Tibial nerve (tissue), 4 donors: ENCODE measurements around the gene TRIM49C.
"Not testable (repeated sequence)": the region's sequence is repeated elsewhere in the genome, so short reads cannot be mapped to it uniquely, and the experiment has no call there.

Experiments
- EP300 ChIP-seq, 2 donors: sonication (generic); formaldehyde crosslinking; IDR thresholded peaks; one replicate each; pipeline ENCODE4 v1.6.1; 2017; ENCODE audit warnings: antibody characterized with exemption in 2 of 2, mild to moderate bottlenecking in 1 of 2
- POLR2A ChIP-seq, 2 donors: fragments of 450-650 bp; IDR thresholded peaks; one replicate each; pipeline ENCODE4 v1.6.1; 2017; ENCODE audit warnings: antibody characterized with exemption in 2 of 2, mild to moderate bottlenecking in 2 of 2, moderate library complexity in 2 of 2
- TF ChIP-seq, protein P1 (sequence below), 5 experiments: fragments of 200-600 bp in 3 of 5; fragments of 450-650 bp in 2 of 5; sonication (generic) in 3 of 5; IDR thresholded peaks; one replicate each; pipeline ENCODE4 v1.5.1; 2016 to 2019; ENCODE audit warnings: antibody characterized with exemption in 5 of 5, mild to moderate bottlenecking in 3 of 5, moderate library complexity in 2 of 5

DNA sequence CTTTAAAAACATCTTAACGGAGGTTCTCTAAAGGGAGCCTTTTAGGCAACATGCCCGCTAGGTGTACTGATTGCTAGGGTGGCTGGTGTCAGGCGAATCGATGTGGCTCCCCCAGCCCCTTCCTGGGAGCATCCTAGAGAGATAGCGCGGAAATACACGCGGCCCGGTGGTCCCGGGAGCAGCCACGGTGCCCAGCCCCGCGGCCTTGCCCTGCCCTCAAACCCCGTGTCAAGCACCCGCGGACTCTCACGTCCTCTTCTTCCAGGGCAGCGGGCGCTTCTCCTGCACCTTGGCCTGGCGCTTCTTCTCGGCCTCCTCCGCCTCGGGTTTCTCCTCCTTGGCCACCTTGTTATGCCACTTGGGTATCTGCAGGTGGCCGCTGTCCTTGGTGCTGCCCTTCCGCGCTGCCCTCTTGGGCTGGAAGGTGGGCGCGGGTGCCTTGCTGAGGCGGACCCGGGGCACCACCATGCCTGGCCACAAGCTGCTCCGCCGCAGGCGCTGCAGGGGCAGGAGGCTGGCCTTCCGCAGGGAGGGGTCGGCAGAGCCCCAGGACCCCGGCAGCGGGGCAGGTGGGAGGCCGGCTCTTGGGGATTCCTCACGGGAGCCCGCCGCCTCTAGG, 20.8 kb downstream of the TRIM49C start:
- not testable (repeated sequence) for TF ChIP-seq POLR2A, EP300 (IDR thresholded peaks at IDR 0.05)
- TF ChIP-seq, protein P1, sequence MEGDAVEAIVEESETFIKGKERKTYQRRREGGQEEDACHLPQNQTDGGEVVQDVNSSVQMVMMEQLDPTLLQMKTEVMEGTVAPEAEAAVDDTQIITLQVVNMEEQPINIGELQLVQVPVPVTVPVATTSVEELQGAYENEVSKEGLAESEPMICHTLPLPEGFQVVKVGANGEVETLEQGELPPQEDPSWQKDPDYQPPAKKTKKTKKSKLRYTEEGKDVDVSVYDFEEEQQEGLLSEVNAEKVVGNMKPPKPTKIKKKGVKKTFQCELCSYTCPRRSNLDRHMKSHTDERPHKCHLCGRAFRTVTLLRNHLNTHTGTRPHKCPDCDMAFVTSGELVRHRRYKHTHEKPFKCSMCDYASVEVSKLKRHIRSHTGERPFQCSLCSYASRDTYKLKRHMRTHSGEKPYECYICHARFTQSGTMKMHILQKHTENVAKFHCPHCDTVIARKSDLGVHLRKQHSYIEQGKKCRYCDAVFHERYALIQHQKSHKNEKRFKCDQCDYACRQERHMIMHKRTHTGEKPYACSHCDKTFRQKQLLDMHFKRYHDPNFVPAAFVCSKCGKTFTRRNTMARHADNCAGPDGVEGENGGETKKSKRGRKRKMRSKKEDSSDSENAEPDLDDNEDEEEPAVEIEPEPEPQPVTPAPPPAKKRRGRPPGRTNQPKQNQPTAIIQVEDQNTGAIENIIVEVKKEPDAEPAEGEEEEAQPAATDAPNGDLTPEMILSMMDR (IDR thresholded peaks at IDR 0.05), result not testable (repeated sequence)
